ENCODE results near the gene F13A1. TPM values are rescaled to one million over a fixed set of nuclear protein-coding genes. Genes with fewer than 3 reads are reported as not detected.
A peak's percentile ranks its signal among the peaks of the same experiment; 100 is the strongest.

The F13A1 gene
- total RNA-seq, 4 donors from 2014 or later, result 28.8 to 303 (median 117) TPM

DNA sequence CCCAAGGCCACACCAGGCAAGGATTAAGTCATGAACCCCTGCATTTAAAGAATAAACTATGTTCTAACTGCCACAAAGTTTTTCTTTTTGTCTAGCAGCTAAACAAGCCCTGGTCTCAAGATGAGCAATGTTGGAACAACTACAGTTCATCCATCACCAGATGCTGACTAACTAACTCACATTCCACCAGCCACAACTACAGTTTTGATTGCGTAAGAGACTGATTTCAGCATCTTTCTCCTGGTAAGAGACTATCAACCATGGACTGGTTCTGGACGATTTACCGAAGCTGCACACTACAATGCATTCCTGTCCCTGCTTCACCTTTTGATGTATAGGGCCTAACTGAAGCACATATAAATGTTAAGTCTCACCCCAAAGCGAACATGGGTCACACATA lies 43.0 kb downstream of the F13A1 start:
- Histone ChIP-seq H3K4me1 (no peaks in the 10 kb centered on the region), H3K9me3 (no peaks in the 10 kb centered on the region), H3K27me3 (peaks cover 9% of the 10 kb centered on the region), H3K36me3 (no peaks in the 10 kb centered on the region), H3K27ac (no peak overlapping the region), H3K4me3 (no peak overlapping the region)
- peak; percentile 36 for ATAC-seq
- TF ChIP-seq EP300 (IDR thresholded peaks at IDR 0.05) (no peak), POLR2AphosphoS5 (IDR thresholded peaks at IDR 0.05) (no peak), POLR2A (IDR thresholded peaks at IDR 0.05) (no peak), CTCF (IDR thresholded peaks at IDR 0.05) (no peak)
- WGBS, 2 donors (ENCODE audit: low coverage in 1 of 2), result 54 to 72% methylated on average over 2 to 4 of the region's 4 CpGs

DNA sequence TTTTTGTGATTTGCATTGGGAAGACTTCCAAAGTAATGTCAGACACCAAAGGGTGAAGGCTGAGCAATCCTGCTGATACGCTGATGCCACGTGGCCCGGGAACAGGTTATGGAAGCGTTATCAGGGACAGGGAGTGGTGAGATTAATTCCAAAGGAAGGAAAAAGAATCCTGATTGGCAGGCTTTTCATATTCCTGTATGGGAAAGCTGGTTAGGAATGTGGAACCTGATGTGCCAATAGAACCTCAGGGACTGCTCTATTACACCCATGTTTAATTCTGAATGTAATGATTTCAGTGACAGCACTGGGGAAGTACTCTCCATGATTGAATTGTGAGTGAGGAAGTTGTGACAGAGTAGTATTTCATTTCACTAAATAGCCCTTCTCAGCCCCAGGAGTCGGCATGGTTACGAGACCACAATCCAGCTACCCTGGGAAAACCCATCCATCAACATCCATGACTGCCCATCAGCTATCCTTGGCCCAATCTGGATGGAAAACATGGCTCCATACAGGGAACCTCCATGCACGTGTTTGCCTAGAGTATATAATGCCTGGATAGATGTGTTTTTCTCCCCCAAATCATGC lies 49.4 kb downstream of the F13A1 start:
- no peaks in the 10 kb centered on the region for H3K9me3 ChIP-seq
- TF ChIP-seq CTCF (IDR thresholded peaks at IDR 0.05), result no peak
- TF ChIP-seq POLR2AphosphoS5 (IDR thresholded peaks at IDR 0.05), result no peak
- TF ChIP-seq EP300 (IDR thresholded peaks at IDR 0.05), result no peak
- no peak for TF ChIP-seq POLR2A (IDR thresholded peaks at IDR 0.05)
- H3K36me3 ChIP-seq, result no peaks in the 10 kb centered on the region
- H3K4me3 ChIP-seq, result no peak overlapping the region
- WGBS, 2 donors (ENCODE audit: low coverage in 1 of 2), result 66 to 70% methylated on average over 6 to 7 of the region's 7 CpGs
- ATAC-seq, result no peak
- H3K4me1 ChIP-seq, result no peaks in the 10 kb centered on the region
- H3K27me3 ChIP-seq, result peaks cover 12% of the 10 kb centered on the region
- no peak overlapping the region for H3K27ac ChIP-seq

DNA sequence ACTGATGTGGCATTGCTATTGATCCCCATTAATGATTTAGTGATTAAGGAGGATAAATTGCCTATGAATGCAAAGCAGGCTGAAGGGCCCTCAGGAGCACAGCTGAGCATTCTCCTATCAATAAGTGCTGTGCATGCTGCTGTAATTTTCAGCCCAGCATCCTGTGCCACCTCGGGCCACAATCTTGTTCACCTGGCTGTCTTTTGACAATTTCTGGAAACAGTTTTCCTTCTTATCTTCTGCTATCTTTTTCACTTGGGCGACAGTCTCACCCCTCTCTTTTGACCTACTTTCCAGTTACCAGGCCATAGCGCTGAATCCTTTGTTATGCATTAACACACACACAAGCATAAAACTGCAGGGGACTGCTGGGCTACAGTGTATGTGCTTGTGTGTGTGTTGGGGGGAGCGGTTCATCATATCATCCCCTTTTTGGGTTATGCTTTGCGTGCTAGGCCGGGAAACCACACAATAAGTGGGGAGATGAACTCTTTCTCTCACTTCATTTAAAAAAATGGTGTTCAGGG lies 60.2 kb downstream of the F13A1 start:
- Histone ChIP-seq H3K36me3 (no peaks in the 10 kb centered on the region), H3K27ac (no peak overlapping the region), H3K27me3 (no peaks in the 10 kb centered on the region), H3K4me1 (no peaks in the 10 kb centered on the region), H3K4me3 (no peak overlapping the region), H3K9me3 (no peaks in the 10 kb centered on the region)
- no peak for TF ChIP-seq CTCF (IDR thresholded peaks at IDR 0.05)
- TF ChIP-seq EP300 (IDR thresholded peaks at IDR 0.05), result no peak
- TF ChIP-seq POLR2A (IDR thresholded peaks at IDR 0.05), result no peak
- no peak for TF ChIP-seq POLR2AphosphoS5 (IDR thresholded peaks at IDR 0.05)
- 77 to 100% methylated on average over 1 to 6 of the region's 6 CpGs for WGBS, 2 donors (ENCODE audit: low coverage in 1 of 2)
- no peak for ATAC-seq

DNA sequence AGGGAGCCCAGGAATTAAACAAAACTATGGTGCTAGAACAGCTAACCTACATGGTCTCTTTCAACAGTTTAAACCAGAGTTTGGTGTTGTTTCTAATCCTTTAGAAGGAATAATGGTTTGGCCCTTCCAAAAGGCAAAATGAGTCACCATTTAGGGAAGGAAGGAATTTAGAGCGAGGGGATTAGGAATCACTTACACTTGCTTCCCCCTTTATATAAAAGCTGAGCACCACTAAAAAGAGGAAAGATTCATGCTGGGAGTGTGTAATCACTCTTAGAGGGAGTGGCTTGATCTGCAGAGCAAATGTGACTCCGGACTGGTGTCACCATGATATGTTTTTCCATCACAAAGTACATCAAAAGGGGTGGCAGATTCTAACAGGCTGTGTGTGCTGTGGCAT lies 63.6 kb downstream of the F13A1 start:
- no peak overlapping the region for H3K4me3 ChIP-seq
- ATAC-seq, result no peak
- no peaks in the 10 kb centered on the region for H3K27me3 ChIP-seq
- H3K4me1 ChIP-seq, result no peaks in the 10 kb centered on the region
- no peak overlapping the region for H3K27ac ChIP-seq
- 45 to 60% methylated on average over 1 to 2 of the region's 2 CpGs for WGBS, 2 donors (ENCODE audit: low coverage in 1 of 2)
- no peaks in the 10 kb centered on the region for H3K36me3 ChIP-seq
- TF ChIP-seq EP300 (IDR thresholded peaks at IDR 0.05), result no peak
- no peak for TF ChIP-seq POLR2A (IDR thresholded peaks at IDR 0.05)
- TF ChIP-seq CTCF (IDR thresholded peaks at IDR 0.05), result no peak
- TF ChIP-seq POLR2AphosphoS5 (IDR thresholded peaks at IDR 0.05), result no peak
- H3K9me3 ChIP-seq, result no peaks in the 10 kb centered on the region

GRCh38 chr6:6256259-6256658 lies 64.2 kb downstream of the F13A1 start:
- Histone ChIP-seq H3K9me3 (no peaks in the 10 kb centered on the region), H3K36me3 (no peaks in the 10 kb centered on the region), H3K4me1 (no peaks in the 10 kb centered on the region), H3K4me3 (no peak overlapping the region), H3K27me3 (no peaks in the 10 kb centered on the region), H3K27ac (no peak overlapping the region)
- ATAC-seq, result no peak
- WGBS, 2 donors (ENCODE audit: low coverage in 1 of 2), result 27 to 67% methylated on average over 2 to 4 of the region's 4 CpGs
- TF ChIP-seq POLR2AphosphoS5 (IDR thresholded peaks at IDR 0.05) (no peak), CTCF (IDR thresholded peaks at IDR 0.05) (no peak), POLR2A (IDR thresholded peaks at IDR 0.05) (no peak), EP300 (IDR thresholded peaks at IDR 0.05) (no peak)

Data from gastroesophageal sphincter (tissue), 4 donors.